H9 (cell line): Measurements from ENCODE around the gene MT1F. TPM values are rescaled to one million over a fixed set of nuclear protein-coding genes. Genes with fewer than 3 reads are reported as not detected.

Experiments
- DNase-seq: peaks from one replicate; pipeline ENCODE4 v3.0.0-alpha.2; 2017
- H2AFZ ChIP-seq: one replicate; pipeline ENCODE4 v1.6.1; 2013; ENCODE audit warnings: mild to moderate bottlenecking, low read length, control low read depth, moderate library complexity
- H2AK5ac ChIP-seq: 2 replicates; pipeline ENCODE4 v1.6.1; 2013; ENCODE audit warnings: low read length, control low read depth, mixed read lengths; ENCODE audit not compliant: insufficient read length
- H2BK120ac ChIP-seq: one replicate; pipeline ENCODE4 v1.6.1; 2013; ENCODE audit warnings: low read depth, mild to moderate bottlenecking, low read length, control low read depth, inconsistent platforms; ENCODE audit not compliant: poor library complexity, severe bottlenecking
- H2BK12ac ChIP-seq: 2 replicates; pipeline ENCODE4 v1.6.1; 2013; ENCODE audit warnings: low read length, control low read depth, mixed read lengths, low read depth; ENCODE audit not compliant: insufficient read length
- H2BK15ac ChIP-seq: 2 replicates; pipeline ENCODE4 v1.6.1; 2013; ENCODE audit warnings: low read depth, low read length, control low read depth
- H2BK20ac ChIP-seq: one replicate; pipeline ENCODE4 v1.6.1; 2013; ENCODE audit warnings: low read depth, mild to moderate bottlenecking, low read length, control low read depth, inconsistent platforms; ENCODE audit not compliant: poor library complexity, severe bottlenecking
- H2BK5ac ChIP-seq: 2 replicates; pipeline ENCODE4 v1.6.1; 2013; ENCODE audit warnings: low read length, control low read depth, mixed read lengths; ENCODE audit not compliant: insufficient read length
- H3K14ac ChIP-seq: 2 replicates; pipeline ENCODE4 v1.6.1; 2013; ENCODE audit warnings: low read length, control low read depth; ENCODE audit not compliant: insufficient read depth
- H3K18ac ChIP-seq: 2 replicates; pipeline ENCODE4 v1.6.1; 2013; ENCODE audit warnings: low read depth, mild to moderate bottlenecking, mixed read lengths, low read length, control low read depth; ENCODE audit not compliant: insufficient read length
- H3K23ac ChIP-seq: 2 replicates; pipeline ENCODE4 v1.6.1; 2013; ENCODE audit warnings: low read length, control low read depth, mixed read lengths, low read depth; ENCODE audit not compliant: insufficient read length
- H3K23me2 ChIP-seq: 2 replicates; pipeline ENCODE4 v1.6.1; 2013; ENCODE audit warnings: low read depth, mild to moderate bottlenecking, mixed read lengths, low read length, control low read depth; ENCODE audit not compliant: insufficient read length, poor library complexity, severe bottlenecking
- H3K27ac ChIP-seq: 2 replicates; pipeline ENCODE4 v1.5.1; 2013; ENCODE audit warnings: low read length, control low read depth, mixed read lengths, low read depth; ENCODE audit not compliant: insufficient read length
- H3K27me3 ChIP-seq: 2 replicates; pipeline ENCODE4 v1.6.1; 2013; ENCODE audit warnings: low read length, control low read depth, inconsistent platforms; ENCODE audit not compliant: insufficient read depth
- H3K4ac ChIP-seq: 2 replicates; pipeline ENCODE4 v1.6.1; 2013; ENCODE audit warnings: low read depth, mild to moderate bottlenecking, control low read depth, inconsistent platforms, low read length, moderate library complexity
- H3K4me1 ChIP-seq: 2 replicates; pipeline ENCODE4 v1.6.1; 2013; ENCODE audit warnings: low read length, control low read depth, inconsistent platforms; ENCODE audit not compliant: insufficient read depth
- H3K4me2 ChIP-seq: 2 replicates; pipeline ENCODE4 v1.6.1; 2013; ENCODE audit warnings: low read length, control low read depth, mixed read lengths; ENCODE audit not compliant: insufficient read length, insufficient read depth
- H3K56ac ChIP-seq: 2 replicates; pipeline ENCODE4 v1.6.1; 2013; ENCODE audit warnings: low read depth, mild to moderate bottlenecking, mixed read lengths, low read length, control low read depth; ENCODE audit not compliant: insufficient read length
- H3K79me1 ChIP-seq: 2 replicates; pipeline ENCODE4 v1.6.1; 2013; ENCODE audit warnings: low read depth, mild to moderate bottlenecking, moderate library complexity, low read length, control low read depth, inconsistent platforms; ENCODE audit not compliant: insufficient read depth, poor library complexity, severe bottlenecking
- H3K79me2 ChIP-seq: 2 replicates; pipeline ENCODE4 v1.6.1; 2013; ENCODE audit warnings: low read length, control low read depth, inconsistent platforms; ENCODE audit not compliant: insufficient read depth
- H3K9ac ChIP-seq: 2 replicates; pipeline ENCODE4 v1.6.1; 2013; ENCODE audit warnings: low read length, control low read depth, mixed read lengths; ENCODE audit not compliant: insufficient read length; ENCODE audit errors: extremely low read depth
- H3K9me3 ChIP-seq: one replicate; pipeline ENCODE4 v1.6.1; 2013; ENCODE audit warnings: low read depth, low read length, inconsistent platforms; ENCODE audit not compliant: control insufficient read depth
- H3T11ph ChIP-seq: one replicate; pipeline ENCODE4 v1.6.1; 2013; ENCODE audit warnings: mild to moderate bottlenecking, low read length, control low read depth, inconsistent platforms
- H4K20me1 ChIP-seq: one replicate; pipeline ENCODE4 v1.6.1; 2013; ENCODE audit not compliant: control insufficient read depth, insufficient read length, insufficient read depth
- H4K5ac ChIP-seq: 2 replicates; pipeline ENCODE4 v1.6.1; 2013; ENCODE audit warnings: low read depth, mild to moderate bottlenecking, mixed read lengths, low read length, control low read depth; ENCODE audit not compliant: insufficient read length
- H4K8ac ChIP-seq: replicated peaks from 2 replicates; pipeline ENCODE4 v1.6.1; 2013; ENCODE audit warnings: low read length, control low read depth, mixed read lengths, low read depth; ENCODE audit not compliant: insufficient read length
- H4K91ac ChIP-seq: 2 replicates; pipeline ENCODE4 v1.6.1; 2013; ENCODE audit warnings: low read depth, mild to moderate bottlenecking, moderate library complexity, mixed read lengths, low read length, control low read depth; ENCODE audit not compliant: insufficient read length
- H3K27ac Mint-ChIP-seq, 3 experiments: 2 replicates in 2 of 3; 3 replicates in 1 of 3; pipeline ENCODE4 v1.8.0; 2020 to 2021; ENCODE audit warnings: mixed read lengths in 3 of 3, mild to moderate bottlenecking in 1 of 3, moderate library complexity in 1 of 3
- H3K27me3 Mint-ChIP-seq: 2 replicates; pipeline ENCODE4 v1.8.0; 2021; ENCODE audit warnings: low read depth, mild to moderate bottlenecking, moderate library complexity, mixed read lengths
- H3K36me3 Mint-ChIP-seq, 3 experiments: 2 replicates in 2 of 3; 3 replicates in 1 of 3; pipeline ENCODE4 v1.8.0; 2020 to 2021; ENCODE audit warnings: low read depth in 3 of 3, mixed read lengths in 3 of 3; ENCODE audit not compliant: insufficient read depth in 1 of 3
- H3K4me1 Mint-ChIP-seq, 2 experiments: 2 replicates each; pipeline ENCODE4 v1.8.0; 2020; ENCODE audit warnings: mixed read lengths in 2 of 2
- H3K4me3 Mint-ChIP-seq, 2 experiments: 2 replicates in 1 of 2; 3 replicates in 1 of 2; pipeline ENCODE4 v1.8.0; 2020 to 2021; ENCODE audit warnings: mild to moderate bottlenecking in 2 of 2, mixed read lengths in 2 of 2, moderate library complexity in 1 of 2
- H3K9me3 Mint-ChIP-seq, 2 experiments: 2 replicates in 1 of 2; 3 replicates in 1 of 2; pipeline ENCODE4 v1.8.0; 2020; ENCODE audit warnings: mild to moderate bottlenecking in 2 of 2, mixed read lengths in 2 of 2, moderate library complexity in 1 of 2
- CTCF ChIP-seq: fragments of 200-600 bp; sonication (generic); conservative IDR thresholded peaks from 3 replicates; pipeline ENCODE4 v1.8.0; 2021; ENCODE audit warnings: antibody characterized with exemption, mild to moderate bottlenecking
- WGBS: extraction: QIAGEN DNeasy Blood & Tissue Kit; methylation state at CpG from one replicate; pipeline ENCODE4 v1.1.7; 2013; ENCODE audit warnings: missing lambda C conversion rate, low lambda C conversion rate, mixed read lengths; ENCODE audit not compliant: insufficient read length; ENCODE audit errors: extremely low coverage; 5-methylcytosine and 5-hydroxymethylcytosine counted together
- total RNA-seq: library from RNA; stranded (reverse); gene quantifications from 2 replicates; pipeline ENCODE4 v1.2.1, GENCODE V29; 2021

The MT1F gene
- total RNA-seq, 1 experiment from 2014 or later, result 26.1 TPM

- WGBS, result no CpG with 5 or more reads among the region's 7 CpGs
- Histone ChIP-seq H3K4me2 (no peak within 1 kb of the TSS), H3K27ac (no peak within 1 kb of the TSS), H3K56ac (no peak within 1 kb of the TSS), H3K18ac (no peak within 1 kb of the TSS), H2AFZ (no peak within 1 kb of the TSS), H2BK20ac (no peak within 1 kb of the TSS), H4K91ac (no peak within 1 kb of the TSS), H3T11ph (no peak within 1 kb of the TSS), H3K9ac (no peak within 1 kb of the TSS), H3K4me1 (no peaks in the 10 kb centered on the region), H2AK5ac (no peak within 1 kb of the TSS), H4K8ac (no peak within 1 kb of the TSS), H3K14ac (no peak within 1 kb of the TSS), H3K79me1 (no peaks in the 10 kb centered on the region), H2BK120ac (no peak within 1 kb of the TSS), H3K23ac (no peak within 1 kb of the TSS), H2BK15ac (no peak within 1 kb of the TSS), H3K23me2 (no peaks in the 10 kb centered on the region), H3K79me2 (no peaks in the 10 kb centered on the region), H3K27me3 (peaks cover 11% of the 10 kb centered on the region; the same call in 1 of the 2 replicates), H4K5ac (no peak within 1 kb of the TSS), H2BK12ac (no peak within 1 kb of the TSS), H2BK5ac (no peak within 1 kb of the TSS), H3K9me3 (no peaks in the 10 kb centered on the region), H3K4ac (no peak within 1 kb of the TSS), H4K20me1 (no peaks in the 10 kb centered on the region)
- Mint-ChIP-seq H3K27ac (no peak within 1 kb of the TSS; a peak in 1 of 7 replicates), H3K9me3 (no peaks in the 10 kb centered on the region), H3K4me3 (no peak within 1 kb of the TSS), H3K4me1 (peaks cover 2 to 12% of the 10 kb centered on the region in 2 experiments; a peak in 2 of 4 replicates), H3K27me3 (peaks cover 79% of the 10 kb centered on the region), H3K36me3 (no peaks in the 10 kb centered on the region)
- no peak for TF ChIP-seq CTCF
- DNase-seq, result no peak
Observed at GRCh38 chr16:56651586-56651985, 6.2 kb upstream of the MT1F start, which contains the start of gene MT1B. Gene MT1B, plus strand, starts transcription at chr16:56651886. Its CDS starts 68 bp downstream, at chr16:56651954.
